OCI-LY3 (cell line): ENCODE results near the gene TRMT5.

Experiments
- H2AFZ ChIP-seq: fragments of 200-600, 300-600 bp; shearing (Covaris generic); 2 replicates; pipeline ENCODE4 v1.6.0; 2014; ENCODE audit warnings: antibody characterized with exemption, low read depth, low read length
- H3K27ac ChIP-seq: fragments of 200-600, 300-600 bp; sonication (generic); 2 replicates; pipeline ENCODE4 v1.5.1; 2014; ENCODE audit warnings: mild to moderate bottlenecking, low read length, moderate library complexity, mixed read lengths
- H3K27me3 ChIP-seq: fragments of 200-600, 300-600 bp; sonication (generic); 2 replicates; pipeline ENCODE4 v1.6.1; 2014; ENCODE audit warnings: low read depth, low read length, mixed read lengths
- H3K36me3 ChIP-seq: fragments of 200-600, 300-600 bp; sonication (generic); replicated peaks from 2 replicates; pipeline ENCODE3; 2014; ENCODE audit warnings: low read depth, low read length, mixed read lengths
- H3K4me1 ChIP-seq: fragments of 300-600, 200-600 bp; sonication (generic); 2 replicates; pipeline ENCODE4 v1.6.1; 2014; ENCODE audit warnings: low read length, mixed read lengths
- H3K4me2 ChIP-seq: fragments of 200-600, 300-600 bp; sonication (generic); 2 replicates; pipeline ENCODE4 v1.6.1; 2014; ENCODE audit warnings: low read length, mixed read lengths
- H3K4me3 ChIP-seq: fragments of 300-600, 200-600 bp; sonication (generic); 2 replicates; pipeline ENCODE4 v1.5.1; 2014; ENCODE audit warnings: antibody characterized with exemption, mild to moderate bottlenecking, low read length, moderate library complexity
- H3K79me2 ChIP-seq: fragments of 300-600, 200-600 bp; shearing (Covaris generic); 2 replicates; pipeline ENCODE4 v1.6.1; 2014; ENCODE audit warnings: mild to moderate bottlenecking, low read length, mixed read lengths
- H3K9ac ChIP-seq: fragments of 300-600, 200-600 bp; shearing (Covaris generic); 2 replicates; pipeline ENCODE4 v1.6.0; 2014; ENCODE audit warnings: mild to moderate bottlenecking, low read length, moderate library complexity
- H3K9me3 ChIP-seq: fragments of 200-600, 300-600 bp; shearing (Covaris generic); 2 replicates; pipeline ENCODE4 v1.6.1; 2014; ENCODE audit warnings: low read length, mixed read lengths; ENCODE audit not compliant: insufficient read depth
- H4K20me1 ChIP-seq: fragments of 200-600, 300-600 bp; sonication (generic); 2 replicates; pipeline ENCODE4 v1.6.1; 2016; ENCODE audit warnings: low read length, mixed read lengths; ENCODE audit not compliant: insufficient read depth
- CTCF ChIP-seq: fragments of 200-600, 300-600 bp; sonication (generic); IDR thresholded peaks from 2 replicates; pipeline ENCODE4 v1.5.1; 2014; ENCODE audit warnings: antibody characterized with exemption, low read length, low read depth
- EZH2phosphoT487 ChIP-seq: fragments of 200-600 bp; shearing (Covaris generic); IDR thresholded peaks from 2 replicates; pipeline ENCODE4 v1.6.1; 2018; ENCODE audit warnings: antibody characterized with exemption, mixed run types, low read depth

Gene TRMT5

GRCh38 chr14:60925286-60925685 is 55.6 kb downstream of the TRMT5 start:
- Histone ChIP-seq H4K20me1 (no peaks in the 10 kb centered on the region), H3K27me3 (no peaks in the 10 kb centered on the region), H3K27ac (no peak overlapping the region), H3K79me2 (no peaks in the 10 kb centered on the region), H3K36me3 (no peaks in the 10 kb centered on the region), H3K4me1 (peaks cover 12% of the 10 kb centered on the region), H3K9me3 (no peaks in the 10 kb centered on the region), H3K4me3 (no peak overlapping the region), H3K4me2 (no peak overlapping the region), H2AFZ (no peak overlapping the region), H3K9ac (no peak overlapping the region)
- TF ChIP-seq CTCF (no peak), EZH2phosphoT487 (no peak)

GRCh38 chr14:60922050-60922449 is 58.8 kb downstream of the TRMT5 start:
- Histone ChIP-seq H3K9me3 (no peaks in the 10 kb centered on the region), H3K27me3 (no peaks in the 10 kb centered on the region), H4K20me1 (no peaks in the 10 kb centered on the region), H3K79me2 (no peaks in the 10 kb centered on the region), H3K4me3 (no peak overlapping the region), H3K36me3 (no peaks in the 10 kb centered on the region), H2AFZ (no peak overlapping the region), H3K9ac (no peak overlapping the region), H3K4me1 (peaks cover 12% of the 10 kb centered on the region), H3K4me2 (no peak overlapping the region), H3K27ac (no peak overlapping the region)
- TF ChIP-seq EZH2phosphoT487 (no peak), CTCF (no peak)
